ENCODE measurements around the gene RERGL. TPM values are rescaled to one million over a fixed set of nuclear protein-coding genes. Genes with fewer than 3 reads are reported as not detected.
"Not testable (repeated sequence)": the region's sequence is repeated elsewhere in the genome, so short reads cannot be mapped to it uniquely, and the experiment has no call there.

The RERGL gene
- total and polyA plus RNA-seq, 4 donors = 1.5 to 7.7 (median 3.5) TPM

DNA sequence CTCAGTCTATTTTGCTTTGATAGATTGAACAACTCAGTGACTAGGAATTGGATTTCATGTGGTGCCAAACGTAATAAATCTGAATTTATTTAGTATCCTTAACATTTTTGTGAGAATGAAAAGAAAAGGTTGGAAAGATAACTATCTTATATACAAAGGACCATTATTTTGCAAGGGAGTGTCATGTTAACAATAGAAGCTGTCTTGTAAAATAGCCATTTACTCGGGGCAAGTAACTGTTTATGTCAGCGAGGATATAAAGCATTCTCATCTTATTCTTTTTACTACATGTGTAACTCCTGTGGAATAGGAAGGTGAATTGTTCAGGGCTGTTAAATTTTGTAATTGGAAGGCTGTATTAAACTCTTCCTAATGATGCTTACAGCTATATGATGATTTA, 5.9 kb downstream of the RERGL start:
- no peak overlapping the region for H3K27ac ChIP-seq (ENCODE audit: low read depth, low read length)
- no peaks in the 10 kb centered on the region for H3K4me1 ChIP-seq (ENCODE audit: control insufficient read depth, insufficient read depth, low read length)
- WGBS (ENCODE audit: insufficient coverage) = no CpG with 5 or more reads among the region's 3 CpGs
- no peaks in the 10 kb centered on the region for H3K27me3 ChIP-seq (ENCODE audit: control insufficient read depth, insufficient read depth, low read length)
- peak in 1 of 6 donors; percentile 11 for DNase-seq (ENCODE audit: low read depth in 4 of 6, low spot score in 6 of 6)
- no peaks in the 10 kb centered on the region for H3K36me3 ChIP-seq (ENCODE audit: control insufficient read depth, insufficient read depth, low read length)
- no peaks in the 10 kb centered on the region for H3K9me3 ChIP-seq (ENCODE audit: control insufficient read depth, insufficient read depth, low read length)
- H3K4me3 ChIP-seq (ENCODE audit: low read depth, low read length) = no peak overlapping the region

DNA sequence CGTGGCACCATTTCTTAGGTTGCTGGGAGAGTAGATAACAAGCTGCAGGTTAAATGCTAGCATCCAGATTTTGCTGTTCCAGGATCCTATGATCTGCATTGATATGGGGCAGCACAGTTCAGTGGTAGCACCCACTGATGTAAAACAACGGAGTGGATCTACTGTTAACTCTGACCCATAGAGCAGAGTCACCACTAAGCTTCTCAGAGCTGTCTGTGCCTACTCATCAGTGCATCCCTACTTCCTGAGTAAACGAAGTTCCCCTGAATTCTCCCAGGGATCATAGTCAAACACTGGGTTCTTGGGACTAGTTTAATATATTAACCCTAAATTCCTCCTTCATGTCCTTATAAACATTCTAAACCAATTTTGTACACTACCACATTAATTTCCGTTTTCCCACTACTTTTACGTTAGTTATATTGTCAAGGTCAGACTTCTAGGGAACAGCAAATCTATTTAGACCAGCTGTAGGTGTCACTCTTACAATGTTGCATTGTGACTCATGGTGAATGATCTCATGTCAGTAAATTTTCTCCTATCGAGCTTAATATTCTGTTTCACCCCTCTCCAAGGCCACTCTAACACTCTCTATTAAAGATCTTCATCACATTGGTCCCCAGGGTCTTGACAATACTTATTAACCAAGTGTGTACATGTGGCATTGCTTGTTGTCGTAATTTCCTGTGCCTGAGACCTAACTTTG, 10.3 kb downstream of the RERGL start:
- Histone ChIP-seq H3K36me3 (ENCODE audit: control insufficient read depth, insufficient read depth, low read length) (no peaks in the 10 kb centered on the region), H3K27me3 (ENCODE audit: control insufficient read depth, insufficient read depth, low read length) (no peaks in the 10 kb centered on the region), H3K9me3 (ENCODE audit: control insufficient read depth, insufficient read depth, low read length) (no peaks in the 10 kb centered on the region), H3K4me3 (ENCODE audit: low read depth, low read length) (no peak overlapping the region), H3K27ac (ENCODE audit: low read depth, low read length) (no peak overlapping the region), H3K4me1 (ENCODE audit: control insufficient read depth, insufficient read depth, low read length) (no peaks in the 10 kb centered on the region)
- no peak for DNase-seq (ENCODE audit: low read depth in 4 of 6, low spot score in 6 of 6)
- 89% methylated on average over 2 of the region's 7 CpGs for WGBS (ENCODE audit: insufficient coverage)

DNA sequence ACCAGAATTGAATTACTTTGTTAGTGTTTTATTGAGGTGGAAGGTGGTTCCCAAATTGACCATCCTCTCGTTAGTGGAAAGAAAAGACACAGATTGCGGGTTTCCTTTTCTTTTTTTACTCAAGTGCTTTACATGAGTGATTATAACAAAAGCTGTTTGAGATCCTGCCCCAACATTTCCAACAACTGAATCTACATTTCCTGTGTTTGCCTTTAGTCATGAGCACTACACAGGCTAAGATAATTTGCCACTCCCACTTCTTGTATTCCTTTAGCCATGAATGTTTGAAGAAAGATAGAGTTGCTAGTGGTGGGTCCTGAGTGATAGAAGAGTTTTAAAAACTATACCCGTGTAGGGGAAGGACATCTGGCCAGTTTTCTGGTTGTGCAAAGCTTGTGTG, 16.0 kb downstream of the RERGL start:
- 50% methylated on average over 1 of the region's 3 CpGs for whole genome bisulfite sequencing (ENCODE audit: insufficient coverage)
- no peaks in the 10 kb centered on the region for H3K4me1 ChIP-seq (ENCODE audit: control insufficient read depth, insufficient read depth, low read length)
- H3K4me3 ChIP-seq (ENCODE audit: low read depth, low read length) = no peak overlapping the region

DNA sequence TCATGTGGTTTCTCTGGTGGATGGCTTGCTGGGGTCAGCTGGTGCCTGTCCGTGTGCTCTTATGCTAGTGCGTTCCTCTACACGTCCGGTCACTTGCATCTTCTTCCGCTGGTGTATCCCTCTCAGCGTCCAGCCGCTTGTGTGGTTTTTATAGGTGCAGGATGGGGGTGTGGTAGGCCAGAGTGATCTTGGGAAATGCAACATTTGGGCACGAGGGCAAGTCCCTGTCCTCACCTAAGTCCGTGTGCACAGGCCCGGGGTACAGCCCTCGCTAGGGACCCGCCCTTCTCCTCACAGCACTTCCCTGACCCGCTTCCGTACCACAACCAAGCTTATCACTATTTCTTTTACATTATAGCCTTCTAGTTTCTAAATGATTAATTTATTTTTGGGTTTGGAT, 17.3 kb downstream of the RERGL start:
- no peak for DNase-seq (ENCODE audit: low read depth in 4 of 6, low spot score in 6 of 6)
- no peaks in the 10 kb centered on the region for H3K9me3 ChIP-seq (ENCODE audit: control insufficient read depth, insufficient read depth, low read length)
- H3K27ac ChIP-seq (ENCODE audit: low read depth, low read length) = no peak overlapping the region
- 80% methylated on average over 10 of the region's 14 CpGs for WGBS (ENCODE audit: insufficient coverage)
- H3K4me3 ChIP-seq (ENCODE audit: low read depth, low read length) = no peak overlapping the region
- no peaks in the 10 kb centered on the region for H3K4me1 ChIP-seq (ENCODE audit: control insufficient read depth, insufficient read depth, low read length)
- H3K36me3 ChIP-seq (ENCODE audit: control insufficient read depth, insufficient read depth, low read length) = no peaks in the 10 kb centered on the region
- no peaks in the 10 kb centered on the region for H3K27me3 ChIP-seq (ENCODE audit: control insufficient read depth, insufficient read depth, low read length)

More for the DNA sequence above, 16.0 kb downstream of the RERGL start:
- DNase-seq (ENCODE audit: low read depth in 4 of 6, low spot score in 6 of 6) = no peak
- no peaks in the 10 kb centered on the region for H3K36me3 ChIP-seq (ENCODE audit: control insufficient read depth, insufficient read depth, low read length)
- no peaks in the 10 kb centered on the region for H3K27me3 ChIP-seq (ENCODE audit: control insufficient read depth, insufficient read depth, low read length)
- no peaks in the 10 kb centered on the region for H3K9me3 ChIP-seq (ENCODE audit: control insufficient read depth, insufficient read depth, low read length)
- no peak overlapping the region for H3K27ac ChIP-seq (ENCODE audit: low read depth, low read length)

DNA sequence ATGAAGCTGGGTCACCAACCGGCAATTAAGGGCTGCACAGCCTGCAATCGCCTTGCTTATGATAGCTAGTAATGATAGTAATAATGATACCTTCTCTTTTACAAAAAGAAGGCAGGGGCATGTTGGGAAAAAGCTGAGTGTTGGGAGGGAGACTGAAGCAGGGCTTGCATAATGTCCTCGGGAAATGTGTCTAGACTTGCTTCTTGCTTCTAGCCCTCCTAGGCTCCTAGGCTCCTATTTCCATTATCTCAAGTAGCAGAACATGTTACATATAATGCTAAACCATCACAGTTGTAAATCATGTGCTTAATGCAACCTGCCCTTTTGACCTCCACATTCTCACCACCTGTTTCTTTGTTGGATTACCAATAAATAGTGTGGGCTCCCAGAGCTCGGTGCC, 18.7 kb downstream of the RERGL start:
- WGBS (ENCODE audit: insufficient coverage) = 60% methylated on average over 1 of the region's 4 CpGs
- H3K27me3 ChIP-seq (ENCODE audit: control insufficient read depth, insufficient read depth, low read length) = no peaks in the 10 kb centered on the region
- no peaks in the 10 kb centered on the region for H3K9me3 ChIP-seq (ENCODE audit: control insufficient read depth, insufficient read depth, low read length)
- no peak for DNase-seq (ENCODE audit: low read depth in 4 of 6, low spot score in 6 of 6)
- no peaks in the 10 kb centered on the region for H3K36me3 ChIP-seq (ENCODE audit: control insufficient read depth, insufficient read depth, low read length)
- H3K27ac ChIP-seq (ENCODE audit: low read depth, low read length) = no peak overlapping the region
- no peak overlapping the region for H3K4me3 ChIP-seq (ENCODE audit: low read depth, low read length)
- no peaks in the 10 kb centered on the region for H3K4me1 ChIP-seq (ENCODE audit: control insufficient read depth, insufficient read depth, low read length)

DNA sequence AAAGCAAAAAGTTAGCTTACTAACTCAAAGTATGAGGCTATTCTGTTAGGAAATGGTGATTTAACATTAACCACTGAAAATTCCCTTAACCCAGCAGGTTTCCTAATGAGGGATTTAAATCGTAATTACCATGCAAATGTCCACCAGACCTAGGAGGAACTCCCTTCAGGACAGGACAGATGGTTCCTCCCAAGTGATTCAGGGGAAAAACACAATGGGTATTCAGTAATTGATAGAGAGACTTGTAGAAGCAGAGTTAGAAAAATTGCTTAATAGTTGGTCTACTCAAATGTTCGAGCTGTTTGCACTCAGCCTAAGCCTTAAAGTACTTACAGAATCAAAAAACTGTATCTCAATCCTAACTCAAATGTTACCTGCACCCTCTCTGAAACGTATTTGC, 21.6 kb downstream of the RERGL start:
- Histone ChIP-seq H3K27ac (ENCODE audit: low read depth, low read length) (no peak overlapping the region), H3K27me3 (ENCODE audit: control insufficient read depth, insufficient read depth, low read length) (no peaks in the 10 kb centered on the region), H3K9me3 (ENCODE audit: control insufficient read depth, insufficient read depth, low read length) (no peaks in the 10 kb centered on the region), H3K4me1 (ENCODE audit: control insufficient read depth, insufficient read depth, low read length) (no peaks in the 10 kb centered on the region), H3K4me3 (ENCODE audit: low read depth, low read length) (no peak overlapping the region), H3K36me3 (ENCODE audit: control insufficient read depth, insufficient read depth, low read length) (no peaks in the 10 kb centered on the region)
- no peak for DNase-seq (ENCODE audit: low read depth in 4 of 6, low spot score in 6 of 6)
- WGBS (ENCODE audit: insufficient coverage) = no CpG with 5 or more reads among the region's 3 CpGs

DNA sequence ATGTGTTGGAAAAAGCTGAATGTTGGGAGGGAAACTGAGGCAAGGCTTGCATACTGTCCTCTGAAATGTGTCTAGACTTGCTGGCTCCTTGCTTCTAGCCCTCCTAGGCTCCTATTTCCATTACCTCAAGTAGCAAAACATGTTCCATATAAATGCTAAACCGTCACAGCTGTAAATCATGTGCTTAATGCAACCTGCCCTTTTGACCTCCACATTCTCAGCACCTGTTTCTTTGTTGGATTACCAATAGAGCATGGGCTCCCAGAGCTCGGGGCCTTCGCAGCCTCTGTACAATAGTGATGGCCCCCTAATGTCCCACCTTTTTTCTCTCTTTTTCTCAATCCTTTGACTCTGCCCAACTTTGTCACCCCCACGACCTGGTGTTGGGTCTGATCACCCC, 23.3 kb downstream of the RERGL start:
- no peak overlapping the region for H3K4me3 ChIP-seq (ENCODE audit: low read depth, low read length)
- H3K9me3 ChIP-seq (ENCODE audit: control insufficient read depth, insufficient read depth, low read length) = peaks cover under 1% of the 10 kb centered on the region
- no peaks in the 10 kb centered on the region for H3K4me1 ChIP-seq (ENCODE audit: control insufficient read depth, insufficient read depth, low read length)
- no peaks in the 10 kb centered on the region for H3K36me3 ChIP-seq (ENCODE audit: control insufficient read depth, insufficient read depth, low read length)
- H3K27me3 ChIP-seq (ENCODE audit: control insufficient read depth, insufficient read depth, low read length) = no peaks in the 10 kb centered on the region
- no peak overlapping the region for H3K27ac ChIP-seq (ENCODE audit: low read depth, low read length)
- DNase-seq (ENCODE audit: low read depth in 4 of 6, low spot score in 6 of 6) = no peak
- WGBS (ENCODE audit: insufficient coverage) = 25% methylated on average over 3 of the region's 4 CpGs

DNA sequence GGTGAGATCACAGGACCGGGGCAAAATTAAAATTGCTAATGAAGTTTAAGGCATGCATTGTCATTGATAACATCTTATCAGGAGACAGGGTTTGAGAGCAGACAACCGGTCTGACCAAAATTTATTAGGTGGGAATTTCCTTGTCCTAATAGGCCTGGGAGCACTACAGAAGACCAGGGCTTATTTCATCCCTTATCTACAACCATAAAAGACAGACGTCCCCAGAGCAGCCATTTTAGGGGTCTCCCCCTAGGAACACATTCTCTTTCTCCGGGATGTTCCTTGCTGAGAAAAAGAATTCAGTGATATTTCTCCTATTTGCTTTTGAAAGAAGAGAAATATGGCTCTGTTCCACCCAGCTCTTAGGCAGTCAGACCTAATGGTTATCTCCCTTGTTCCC, 27.1 kb downstream of the RERGL start:
- H3K4me3 ChIP-seq (ENCODE audit: low read depth, low read length); H3K36me3 ChIP-seq (ENCODE audit: control insufficient read depth, insufficient read depth, low read length); H3K9me3 ChIP-seq (ENCODE audit: control insufficient read depth, insufficient read depth, low read length); DNase-seq (ENCODE audit: low read depth in 4 of 6, low spot score in 6 of 6); H3K27me3 ChIP-seq (ENCODE audit: control insufficient read depth, insufficient read depth, low read length); H3K27ac ChIP-seq (ENCODE audit: low read depth, low read length); H3K4me1 ChIP-seq (ENCODE audit: control insufficient read depth, insufficient read depth, low read length): not testable (repeated sequence)
- no CpG with 5 or more reads among the region's 4 CpGs for WGBS (ENCODE audit: insufficient coverage)

DNA sequence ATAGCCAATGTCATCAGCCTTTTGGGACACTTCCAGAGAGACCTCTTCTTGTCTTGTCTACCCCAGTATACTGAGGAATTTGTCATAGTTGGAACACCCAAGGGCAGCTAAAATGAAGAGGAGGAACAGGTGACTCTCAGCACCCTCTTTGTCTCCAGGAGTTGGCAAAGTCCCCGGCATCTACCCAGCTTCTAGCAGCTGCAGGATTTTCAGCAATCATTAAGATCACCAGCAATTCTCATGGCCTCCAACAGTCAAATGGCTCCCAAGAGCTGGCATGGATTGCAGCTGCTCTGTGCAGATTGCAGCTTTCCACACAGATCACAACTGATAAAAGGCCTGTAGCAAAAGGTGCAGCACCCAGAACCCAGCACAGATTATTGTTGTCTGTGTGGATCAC, 32.9 kb downstream of the RERGL start:
- H3K27me3 ChIP-seq (ENCODE audit: control insufficient read depth, insufficient read depth, low read length) = no peaks in the 10 kb centered on the region
- no peak overlapping the region for H3K27ac ChIP-seq (ENCODE audit: low read depth, low read length)
- H3K36me3 ChIP-seq (ENCODE audit: control insufficient read depth, insufficient read depth, low read length) = no peaks in the 10 kb centered on the region
- DNase-seq (ENCODE audit: low read depth in 4 of 6, low spot score in 6 of 6) = no peak
- 57% methylated on average over 1 of the region's 1 CpG for WGBS (ENCODE audit: insufficient coverage)
- peaks cover 2% of the 10 kb centered on the region for H3K9me3 ChIP-seq (ENCODE audit: control insufficient read depth, insufficient read depth, low read length)
- H3K4me3 ChIP-seq (ENCODE audit: low read depth, low read length) = no peak overlapping the region
- no peaks in the 10 kb centered on the region for H3K4me1 ChIP-seq (ENCODE audit: control insufficient read depth, insufficient read depth, low read length)

DNA sequence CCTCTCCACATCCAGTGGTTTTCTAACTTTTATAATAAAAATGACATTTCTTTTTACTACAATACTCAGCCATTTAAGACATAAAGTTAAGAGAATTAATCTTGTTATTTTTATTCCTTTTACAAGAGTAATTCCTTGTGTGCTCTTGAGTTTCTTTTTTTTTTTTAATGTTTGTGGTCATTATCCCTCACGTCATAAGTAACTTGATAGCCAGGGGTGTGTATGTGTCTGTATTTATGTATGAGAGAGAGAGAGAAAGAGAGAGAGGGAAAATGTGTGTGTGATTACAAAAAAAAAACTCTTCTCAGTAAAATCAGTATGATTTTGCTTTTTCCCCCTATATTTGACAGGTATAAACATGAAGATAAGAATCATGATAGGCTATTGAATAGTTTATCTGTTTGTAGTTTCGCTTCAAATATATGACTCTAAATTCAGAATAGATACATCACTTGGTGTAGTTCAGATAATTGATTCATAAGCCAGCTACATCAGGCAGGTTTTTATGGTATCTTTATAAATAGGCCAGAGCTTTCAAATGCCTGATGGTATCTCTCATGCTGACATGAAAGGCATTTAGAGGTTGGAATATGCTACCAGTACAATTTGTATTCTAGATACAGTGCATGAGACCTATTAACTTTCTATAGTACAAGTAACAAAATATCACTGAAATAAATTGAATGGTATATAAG, 34.9 kb downstream of the RERGL start:
- H3K27me3 ChIP-seq (ENCODE audit: control insufficient read depth, insufficient read depth, low read length) = no peaks in the 10 kb centered on the region
- no peaks in the 10 kb centered on the region for H3K4me1 ChIP-seq (ENCODE audit: control insufficient read depth, insufficient read depth, low read length)
- H3K9me3 ChIP-seq (ENCODE audit: control insufficient read depth, insufficient read depth, low read length) = peaks cover 1% of the 10 kb centered on the region
- H3K36me3 ChIP-seq (ENCODE audit: control insufficient read depth, insufficient read depth, low read length) = no peaks in the 10 kb centered on the region
- no peak overlapping the region for H3K27ac ChIP-seq (ENCODE audit: low read depth, low read length)
- no peak overlapping the region for H3K4me3 ChIP-seq (ENCODE audit: low read depth, low read length)
- WGBS (ENCODE audit: insufficient coverage) = no CpG with 5 or more reads among the region's 2 CpGs
- DNase-seq (ENCODE audit: low read depth in 4 of 6, low spot score in 6 of 6) = peak in 1 of 6 donors; percentile 14

All from spinal cord (tissue), 10 donors.